B cell (primary cell): ENCODE data around the gene AIG1.

Source experiments
- EZH2 ChIP-seq: IDR thresholded peaks from 2 replicates; pipeline ENCODE4 v1.6.1; 2012; ENCODE audit warnings: borderline replicate concordance, low read depth, mild to moderate bottlenecking, moderate library complexity, low read length; ENCODE audit not compliant: insufficient read depth, poor library complexity, severe bottlenecking
- TF ChIP-seq, protein P1 (sequence below): fragments of 200-600 bp; IDR thresholded peaks from one replicate; pipeline ENCODE4 v1.8.0; 2022; ENCODE audit warnings: antibody characterized with exemption, mild to moderate bottlenecking

DNA sequence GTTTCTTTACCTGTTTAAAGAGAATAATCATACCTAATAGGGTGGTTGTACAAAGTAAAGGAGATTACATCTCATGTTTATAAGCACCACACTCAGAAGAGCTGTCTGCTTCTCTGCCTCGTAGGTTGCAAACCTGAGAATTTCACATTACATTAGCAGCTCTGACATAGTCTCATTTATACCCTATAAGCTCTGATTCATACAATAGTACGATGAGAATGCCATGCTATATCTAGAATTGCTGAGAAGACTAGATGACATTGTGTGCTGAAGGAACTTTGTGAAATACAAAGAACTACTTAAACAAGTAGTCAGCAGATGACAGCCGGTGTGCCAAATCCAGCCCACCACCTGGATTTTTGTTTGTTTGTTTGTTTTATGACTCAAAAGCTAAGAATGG, 268.6 kb downstream of the AIG1 start:
- TF ChIP-seq, protein P1, sequence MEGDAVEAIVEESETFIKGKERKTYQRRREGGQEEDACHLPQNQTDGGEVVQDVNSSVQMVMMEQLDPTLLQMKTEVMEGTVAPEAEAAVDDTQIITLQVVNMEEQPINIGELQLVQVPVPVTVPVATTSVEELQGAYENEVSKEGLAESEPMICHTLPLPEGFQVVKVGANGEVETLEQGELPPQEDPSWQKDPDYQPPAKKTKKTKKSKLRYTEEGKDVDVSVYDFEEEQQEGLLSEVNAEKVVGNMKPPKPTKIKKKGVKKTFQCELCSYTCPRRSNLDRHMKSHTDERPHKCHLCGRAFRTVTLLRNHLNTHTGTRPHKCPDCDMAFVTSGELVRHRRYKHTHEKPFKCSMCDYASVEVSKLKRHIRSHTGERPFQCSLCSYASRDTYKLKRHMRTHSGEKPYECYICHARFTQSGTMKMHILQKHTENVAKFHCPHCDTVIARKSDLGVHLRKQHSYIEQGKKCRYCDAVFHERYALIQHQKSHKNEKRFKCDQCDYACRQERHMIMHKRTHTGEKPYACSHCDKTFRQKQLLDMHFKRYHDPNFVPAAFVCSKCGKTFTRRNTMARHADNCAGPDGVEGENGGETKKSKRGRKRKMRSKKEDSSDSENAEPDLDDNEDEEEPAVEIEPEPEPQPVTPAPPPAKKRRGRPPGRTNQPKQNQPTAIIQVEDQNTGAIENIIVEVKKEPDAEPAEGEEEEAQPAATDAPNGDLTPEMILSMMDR = no peak
- TF ChIP-seq EZH2 = no peak
